Thyroid gland (tissue), 4 donors: ENCODE measurements around the gene TXNDC15. TPM values are rescaled to one million over a fixed set of nuclear protein-coding genes. Genes with fewer than 3 reads are reported as not detected.
A peak's percentile ranks its signal among the peaks of the same experiment; 100 is the strongest.

ENCODE experiments used
- DNase-seq, 2 donors: peaks; one replicate each; pipeline ENCODE4 v3.0.0-alpha.2; 2019
- H3K27ac ChIP-seq, 3 donors: fragments of 200-600 bp; sonication (generic); 1 replicate in 2 of 3; 2 replicates in 1 of 3; pipeline ENCODE4 v1.5.1; 2016 to 2019; ENCODE audit warnings: mild to moderate bottlenecking in 1 of 3, moderate library complexity in 1 of 3
- H3K27me3 ChIP-seq: fragments of 200-600 bp; sonication (generic); one replicate; pipeline ENCODE4 v1.5.1; 2019
- H3K36me3 ChIP-seq, 2 donors: fragments of 200-600 bp; sonication (generic); one replicate each; pipeline ENCODE4 v1.5.1; 2016 to 2019
- H3K4me1 ChIP-seq, 2 donors: fragments of 200-600 bp; sonication (generic); one replicate each; pipeline ENCODE4 v1.5.1; 2017 to 2019
- H3K4me3 ChIP-seq, 3 donors: fragments of 200-600 bp; sonication (generic); replicated peaks in 1 of 3; 1 replicate in 2 of 3; 2 replicates in 1 of 3; pipeline ENCODE4 v1.5.1; 2016; ENCODE audit warnings: mild to moderate bottlenecking in 1 of 3
- H3K9me3 ChIP-seq: fragments of 200-600 bp; sonication (generic); one replicate; pipeline ENCODE4 v1.5.1; 2017
- POLR2A ChIP-seq, 2 donors: fragments of 450-650 bp; IDR thresholded peaks; one replicate each; pipeline ENCODE4 v1.6.1; 2017; ENCODE audit warnings: antibody characterized with exemption in 2 of 2, mild to moderate bottlenecking in 2 of 2, moderate library complexity in 1 of 2
- WGBS, 2 donors: methylation state at CpG; one replicate each; pipeline ENCODE4 v1.1.5; 2017; 5-methylcytosine and 5-hydroxymethylcytosine counted together
- intact Hi-C: fragments of 100-400 bp; cut with DNase I; formaldehyde crosslinking; loops from one replicate; pipeline ENCODE4 v1.15.1; 2023
- microRNA counts, 2 donors: library from miRNA; unstranded; fragments of <30 nt; microRNA quantifications; one replicate each; lab custom pipeline; 2016 to 2017
- microRNA-seq: library from miRNA; unstranded; fragments of <30 nt; microRNA quantifications from one replicate; pipeline ENCODE4, GENCODE V29; 2016
- small RNA-seq: library from RNA; depleted of rRNA; stranded (forward); fragments of <200 nt; gene quantifications from one replicate; pipeline ENCODE3, GENCODE V24; 2016
- total RNA-seq, 4 donors: library from RNA; depleted of rRNA; stranded (reverse); fragments of >200 nt; gene quantifications; one replicate each; pipeline ENCODE4 v1.2.3, GENCODE V29; 2016
- TF ChIP-seq, protein P1 (sequence below), 6 experiments: fragments of 200-600 bp in 3 of 6; fragments of 450-650 bp in 3 of 6; sonication (generic) in 3 of 6; IDR thresholded peaks; one replicate each; pipeline ENCODE4 v1.5.1; 2016 to 2019; ENCODE audit warnings: antibody characterized with exemption in 6 of 6, mild to moderate bottlenecking in 2 of 6, inconsistent platforms in 1 of 6, moderate library complexity in 1 of 6

TXNDC15 gene
- total RNA-seq, 4 donors from 2014 or later: 133 to 183 (median 153) TPM

DNA sequence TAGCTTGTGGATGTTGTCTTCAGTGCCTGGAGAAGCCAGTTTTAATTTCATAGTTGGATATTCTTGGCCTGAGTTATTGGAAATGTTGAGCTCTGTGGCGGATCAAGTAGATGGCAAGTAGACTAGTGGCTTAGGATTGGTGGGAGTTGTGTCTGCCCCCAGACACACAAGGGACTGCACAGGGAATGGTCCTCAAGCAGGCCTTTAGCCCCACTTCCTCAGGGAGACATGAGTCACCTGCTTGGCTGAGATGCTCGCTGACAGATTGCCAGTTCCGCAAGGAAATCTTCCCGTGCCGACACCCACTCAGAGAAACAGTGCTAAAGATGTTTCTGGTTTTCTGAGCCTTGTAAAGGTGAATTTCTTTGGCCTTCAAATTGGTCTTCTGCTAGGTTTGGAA, 74.7 kb downstream of the TXNDC15 start:
- WGBS, 2 donors: 74 to 83% methylated on average over 5 of the region's 5 CpGs
- Histone ChIP-seq H3K27ac (no peak overlapping the region), H3K36me3 (no peaks in the 10 kb centered on the region), H3K27me3 (no peaks in the 10 kb centered on the region), H3K4me1 (peaks cover 6 to 19% of the 10 kb centered on the region in 2 donors), H3K9me3 (no peaks in the 10 kb centered on the region), H3K4me3 (no peak overlapping the region)
- peak in 1 of 2 donors; percentile 14 for DNase-seq
- intact Hi-C loops: no loop called here
- no peak for TF ChIP-seq POLR2A (IDR thresholded peaks at IDR 0.05)
- TF ChIP-seq, protein P1, sequence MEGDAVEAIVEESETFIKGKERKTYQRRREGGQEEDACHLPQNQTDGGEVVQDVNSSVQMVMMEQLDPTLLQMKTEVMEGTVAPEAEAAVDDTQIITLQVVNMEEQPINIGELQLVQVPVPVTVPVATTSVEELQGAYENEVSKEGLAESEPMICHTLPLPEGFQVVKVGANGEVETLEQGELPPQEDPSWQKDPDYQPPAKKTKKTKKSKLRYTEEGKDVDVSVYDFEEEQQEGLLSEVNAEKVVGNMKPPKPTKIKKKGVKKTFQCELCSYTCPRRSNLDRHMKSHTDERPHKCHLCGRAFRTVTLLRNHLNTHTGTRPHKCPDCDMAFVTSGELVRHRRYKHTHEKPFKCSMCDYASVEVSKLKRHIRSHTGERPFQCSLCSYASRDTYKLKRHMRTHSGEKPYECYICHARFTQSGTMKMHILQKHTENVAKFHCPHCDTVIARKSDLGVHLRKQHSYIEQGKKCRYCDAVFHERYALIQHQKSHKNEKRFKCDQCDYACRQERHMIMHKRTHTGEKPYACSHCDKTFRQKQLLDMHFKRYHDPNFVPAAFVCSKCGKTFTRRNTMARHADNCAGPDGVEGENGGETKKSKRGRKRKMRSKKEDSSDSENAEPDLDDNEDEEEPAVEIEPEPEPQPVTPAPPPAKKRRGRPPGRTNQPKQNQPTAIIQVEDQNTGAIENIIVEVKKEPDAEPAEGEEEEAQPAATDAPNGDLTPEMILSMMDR (IDR thresholded peaks at IDR 0.05): no peak

DNA sequence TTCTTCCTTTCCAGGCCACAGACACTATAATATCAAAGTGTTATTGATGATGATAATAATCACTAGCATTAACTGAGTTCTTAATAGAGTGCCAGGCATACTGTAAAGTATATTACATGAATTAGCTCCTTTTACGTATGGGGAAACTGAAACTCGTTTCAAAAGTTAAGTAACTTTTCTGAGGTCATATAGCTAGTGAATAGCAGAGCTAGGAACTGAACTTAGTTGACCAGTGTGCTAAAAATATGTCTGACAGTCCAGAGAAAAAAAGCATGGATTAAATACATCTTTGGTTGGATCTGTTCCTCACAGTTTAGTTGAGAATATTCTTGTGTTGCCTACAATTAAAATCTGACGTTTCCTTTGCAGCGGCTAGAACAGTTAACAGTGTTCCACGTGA, 75.1 kb downstream of the TXNDC15 start:
- Histone ChIP-seq H3K27me3 (no peaks in the 10 kb centered on the region), H3K27ac (no peak overlapping the region), H3K9me3 (no peaks in the 10 kb centered on the region), H3K4me3 (no peak overlapping the region), H3K4me1 (peaks cover 6 to 16% of the 10 kb centered on the region in 2 donors), H3K36me3 (no peaks in the 10 kb centered on the region)
- TF ChIP-seq POLR2A (IDR thresholded peaks at IDR 0.05): no peak
- TF ChIP-seq, protein P1 (IDR thresholded peaks at IDR 0.05): no peak
- intact Hi-C loops: no loop called here
- DNase-seq: no peak
- WGBS, 2 donors: 81 to 83% methylated on average over 5 of the region's 5 CpGs

MicroRNAs within 50 kb of the gene (microRNA counts, 767-probe panel; counts per million panel counts)
- microRNA hsa-miR-4461 (lab: Ali Mortazavi, UCI): 0 counts per million in 2 donors

Small RNA genes within 50 kb of the gene (microRNA-seq; reads per million reads assigned to microRNA genes)
- gene MIR4461: not detected

Small RNA genes within 50 kb of the gene (small RNA-seq; reads per million reads assigned to genes)
- gene MIR4461: not detected
- not detected for gene MTND3P25
- not detected for gene MTND4LP30

Other genes starting within 250 kb of the TXNDC15 start
- 10 to 100 TPM; 45.3 to 69.2 (median 53.8) TPM for gene SAR1B, start 241.5 kb upstream of the TXNDC15 start, total RNA-seq
- gene SEC24A, start 225.6 kb upstream of the TXNDC15 start, total RNA-seq: 10 to 100 TPM; 31.7 to 40.3 (median 33.5) TPM
- 10 to 100 TPM; 20.7 to 64.9 (median 29.3) TPM for gene CAMLG, start 135.8 kb upstream of the TXNDC15 start, total RNA-seq
- gene DDX46, start 115.6 kb upstream of the TXNDC15 start, total RNA-seq: 10 to 100 TPM; 37.3 to 97.0 (median 63.6) TPM
- 10 to 100 TPM; 52.5 to 66.6 (median 61.0) TPM for gene C5orf24, start 28.4 kb upstream of the TXNDC15 start, total RNA-seq
- gene PCBD2, start 30.8 kb downstream of the TXNDC15 start, total RNA-seq: 10 to 100 TPM; 12.6 to 24.4 (median 17.7) TPM
- gene CATSPER3, start 93.5 kb downstream of the TXNDC15 start, total RNA-seq: under 1 TPM in 1 of 4 donors, not detected in 3; 0.56 TPM
- under 1 TPM in 2 of 4 donors, not detected in 2; 0.13 to 0.44 TPM for gene PITX1, start 159.9 kb downstream of the TXNDC15 start, total RNA-seq